ENCODE measurements around the gene GCNA.

GRCh38 chrX:71652405-71652804 is 74.2 kb downstream of the GCNA start:
- TF ChIP-seq, protein P1, sequence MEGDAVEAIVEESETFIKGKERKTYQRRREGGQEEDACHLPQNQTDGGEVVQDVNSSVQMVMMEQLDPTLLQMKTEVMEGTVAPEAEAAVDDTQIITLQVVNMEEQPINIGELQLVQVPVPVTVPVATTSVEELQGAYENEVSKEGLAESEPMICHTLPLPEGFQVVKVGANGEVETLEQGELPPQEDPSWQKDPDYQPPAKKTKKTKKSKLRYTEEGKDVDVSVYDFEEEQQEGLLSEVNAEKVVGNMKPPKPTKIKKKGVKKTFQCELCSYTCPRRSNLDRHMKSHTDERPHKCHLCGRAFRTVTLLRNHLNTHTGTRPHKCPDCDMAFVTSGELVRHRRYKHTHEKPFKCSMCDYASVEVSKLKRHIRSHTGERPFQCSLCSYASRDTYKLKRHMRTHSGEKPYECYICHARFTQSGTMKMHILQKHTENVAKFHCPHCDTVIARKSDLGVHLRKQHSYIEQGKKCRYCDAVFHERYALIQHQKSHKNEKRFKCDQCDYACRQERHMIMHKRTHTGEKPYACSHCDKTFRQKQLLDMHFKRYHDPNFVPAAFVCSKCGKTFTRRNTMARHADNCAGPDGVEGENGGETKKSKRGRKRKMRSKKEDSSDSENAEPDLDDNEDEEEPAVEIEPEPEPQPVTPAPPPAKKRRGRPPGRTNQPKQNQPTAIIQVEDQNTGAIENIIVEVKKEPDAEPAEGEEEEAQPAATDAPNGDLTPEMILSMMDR (conservative IDR thresholded peaks at IDR 0.05): peak; percentile 71
- no peak for TF ChIP-seq ZFX (IDR thresholded peaks at IDR 0.05)
